ENCODE measurements around the gene CIRBP. TPM values are rescaled to one million over a fixed set of nuclear protein-coding genes. Genes with fewer than 3 reads are reported as not detected.
A peak's percentile ranks its signal among the peaks of the same experiment; 100 is the strongest.

CIRBP gene
- total and polyA plus RNA-seq, 2 donors (not counting 1 experiment from before 2014, with no cell fraction given): 643 to 1,164 TPM

DNA sequence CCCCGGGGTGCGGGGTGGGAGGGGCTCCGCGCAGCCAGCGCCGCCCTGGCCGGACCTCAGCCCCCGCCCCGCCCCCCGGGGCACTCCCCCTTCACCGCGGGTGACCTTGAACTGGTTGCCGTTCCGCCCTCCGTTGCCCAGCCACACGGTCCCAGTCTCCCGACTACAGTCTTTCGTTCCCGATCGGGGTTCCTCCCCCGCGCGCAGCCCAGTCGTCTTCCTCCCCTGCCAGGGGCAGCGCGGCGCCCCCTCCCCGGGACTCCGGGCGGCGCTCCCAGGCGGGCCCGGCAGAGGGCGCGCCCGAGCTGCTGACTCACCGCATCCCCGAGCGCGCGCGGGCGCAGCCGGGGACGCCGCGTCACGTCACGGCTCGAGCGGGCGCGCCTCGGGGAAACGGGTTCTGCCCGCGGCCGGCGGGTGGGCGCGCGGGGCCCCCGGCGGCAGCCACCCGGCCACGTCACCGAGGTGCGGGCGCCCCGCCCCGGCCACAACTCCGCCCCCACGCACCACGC is 20.3 kb upstream of the CIRBP start:
- H3K9me3 ChIP-seq (ENCODE audit: control extremely low read depth in 1 of 3, control insufficient read depth in 2 of 3, insufficient read depth in 1 of 3, low read length in 2 of 3): no peaks in the 10 kb centered on the region
- no peaks in the 10 kb centered on the region for H3K27me3 Mint-ChIP-seq
- under 1% methylated on average over 71 of the region's 74 CpGs for WGBS (ENCODE audit: insufficient coverage)
- peak overlapping the region; percentile 91 for H3K27ac Mint-ChIP-seq
- peak overlapping the region; percentile 88 for H3K9ac ChIP-seq (ENCODE audit: low read length)
- ATAC-seq (ENCODE audit: low read depth) (peak; percentile 21), DNase-seq (peak; percentile 92)
- peaks cover 42% of the 10 kb centered on the region for H4K20me1 ChIP-seq (ENCODE audit: control insufficient read depth, insufficient read depth, low read length, poor library complexity, severe bottlenecking)
- H2AFZ ChIP-seq (ENCODE audit: insufficient read depth, low read depth, low read length, poor library complexity, severe bottlenecking): peak overlapping the region; percentile 46
- intact Hi-C loops (cut with micrococcal nuclease): loop anchor here (1.0 to 10.0 kb wide), 5 partner anchors 12 to 1936 kb away; partner anchors contain the start of genes CNN2, NCLN, RNU6-2 and TMEM259
- H3K4me2 ChIP-seq (replicated peaks; ENCODE audit: low read depth, low read length, poor library complexity, severe bottlenecking): peak overlapping the region; percentile 99
- CTCF ChIA-PET: interaction anchor here (0.7 to 2.3 kb wide), 2 partner anchors 9 to 18 kb away, joined by 3 to 31 read pairs; no protein-coding TSS in a partner anchor
- H3K36me3 ChIP-seq (replicated peaks in 1 of 2; ENCODE audit: control extremely low read depth in 1 of 2, control insufficient read depth in 1 of 2, extremely low read depth in 1 of 2, insufficient read depth in 2 of 2, low read length in 1 of 2): peaks cover 0 to 17% of the 10 kb centered on the region in 2 experiments
- H3K27ac ChIP-seq (ENCODE audit: low read length in 2 of 2): peak overlapping the region; percentile 84 to 94
- H3K9me3 Mint-ChIP-seq (ENCODE audit: insufficient read depth): no peaks in the 10 kb centered on the region
- peaks cover 26% of the 10 kb centered on the region for H3K4me1 Mint-ChIP-seq
- TF ChIP-seq EZH2 (IDR thresholded peaks at IDR 0.05; ENCODE audit: borderline replicate concordance, insufficient read depth, low read depth, low read length, poor library complexity, severe bottlenecking): no peak
- TF ChIP-seq, protein P1, sequence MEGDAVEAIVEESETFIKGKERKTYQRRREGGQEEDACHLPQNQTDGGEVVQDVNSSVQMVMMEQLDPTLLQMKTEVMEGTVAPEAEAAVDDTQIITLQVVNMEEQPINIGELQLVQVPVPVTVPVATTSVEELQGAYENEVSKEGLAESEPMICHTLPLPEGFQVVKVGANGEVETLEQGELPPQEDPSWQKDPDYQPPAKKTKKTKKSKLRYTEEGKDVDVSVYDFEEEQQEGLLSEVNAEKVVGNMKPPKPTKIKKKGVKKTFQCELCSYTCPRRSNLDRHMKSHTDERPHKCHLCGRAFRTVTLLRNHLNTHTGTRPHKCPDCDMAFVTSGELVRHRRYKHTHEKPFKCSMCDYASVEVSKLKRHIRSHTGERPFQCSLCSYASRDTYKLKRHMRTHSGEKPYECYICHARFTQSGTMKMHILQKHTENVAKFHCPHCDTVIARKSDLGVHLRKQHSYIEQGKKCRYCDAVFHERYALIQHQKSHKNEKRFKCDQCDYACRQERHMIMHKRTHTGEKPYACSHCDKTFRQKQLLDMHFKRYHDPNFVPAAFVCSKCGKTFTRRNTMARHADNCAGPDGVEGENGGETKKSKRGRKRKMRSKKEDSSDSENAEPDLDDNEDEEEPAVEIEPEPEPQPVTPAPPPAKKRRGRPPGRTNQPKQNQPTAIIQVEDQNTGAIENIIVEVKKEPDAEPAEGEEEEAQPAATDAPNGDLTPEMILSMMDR (IDR thresholded peaks at IDR 0.05): peak; percentile 76
- POLR2A ChIA-PET: interaction anchor here (0.6 to 2.5 kb wide), 4 partner anchors 10 to 20 kb away, joined by 3 to 33 read pairs (median 6); partner anchors contain the start of gene CIRBP
- H3K79me2 ChIP-seq (ENCODE audit: control insufficient read depth, insufficient read depth, low read length): peaks cover 39% of the 10 kb centered on the region
- H3K4me3 Mint-ChIP-seq: peak overlapping the region; percentile 86
- H3K4me3 ChIP-seq (ENCODE audit: control extremely low read depth in 1 of 5, extremely low read depth in 1 of 5, insufficient read depth in 1 of 5, low read depth in 2 of 5, low read length in 4 of 5): peak overlapping the region in 4 of 5 experiments; percentile 62 to 95 (median 67)
- H3K4me1 ChIP-seq (ENCODE audit: control insufficient read depth in 2 of 2, insufficient read depth in 2 of 2, low read length in 2 of 2): peaks cover 31 to 56% of the 10 kb centered on the region in 2 donors
- no peaks in the 10 kb centered on the region for H3K27me3 ChIP-seq (replicated peaks in 1 of 4; ENCODE audit: control extremely low read depth in 1 of 4, control insufficient read depth in 3 of 4, insufficient read depth in 4 of 4, low read length in 3 of 4)
